ENCODE results near the gene LIME1.

LIME1 gene

GRCh38 chr20:63751471-63752271 is 15.2 kb downstream of the LIME1 start:
- no peak for DNase-seq

- DNase-seq, result no peak
Measured at GRCh38 chr20:63752411-63753101, 16.1 kb downstream of the LIME1 start.

GRCh38 chr20:63753381-63753780 is 16.9 kb downstream of the LIME1 start:
- no peak for DNase-seq

GRCh38 chr20:63754008-63754407 is 17.5 kb downstream of the LIME1 start:
- no peak for DNase-seq

GRCh38 chr20:63755933-63756647 is 19.6 kb downstream of the LIME1 start:
- DNase-seq, result no peak

GRCh38 chr20:63756648-63756991 is 20.2 kb downstream of the LIME1 start:
- DNase-seq, result no peak

- no peak for DNase-seq
Measured at GRCh38 chr20:63758152-63758551, 21.7 kb downstream of the LIME1 start.

GRCh38 chr20:63759377-63759901 is 23.0 kb downstream of the LIME1 start:
- DNase-seq, result no peak

- no peak for DNase-seq
Measured at GRCh38 chr20:63765082-63765873, 28.8 kb downstream of the LIME1 start.

- no peak for DNase-seq
Measured at GRCh38 chr20:63765902-63766301, 29.4 kb downstream of the LIME1 start.

GRCh38 chr20:63766695-63767426 is 30.4 kb downstream of the LIME1 start:
- DNase-seq, result peak; percentile 82 to 90

- no peak for DNase-seq
Measured at GRCh38 chr20:63767456-63767855, 31.0 kb downstream of the LIME1 start.

GRCh38 chr20:63767886-63768285 is 31.4 kb downstream of the LIME1 start:
- peak; percentile 48 to 52 for DNase-seq

GRCh38 chr20:63768591-63769515 is 32.4 kb downstream of the LIME1 start:
- DNase-seq, result no peak

GRCh38 chr20:63769891-63770474 is 33.5 kb downstream of the LIME1 start:
- no peak for DNase-seq

- no peak for DNase-seq
Measured at GRCh38 chr20:63771046-63771707, 34.7 kb downstream of the LIME1 start.

GRCh38 chr20:63772781-63773518 is 36.5 kb downstream of the LIME1 start:
- no peak for DNase-seq

GRCh38 chr20:63773571-63774241 is 37.2 kb downstream of the LIME1 start:
- no peak for DNase-seq

- no peak for DNase-seq
Measured at GRCh38 chr20:63774306-63774705, 37.8 kb downstream of the LIME1 start.

All from NCI-H524 (cell line).